Keratinocyte (primary cell): Measurements from ENCODE around the gene P2RY12. TPM values are rescaled to one million over a fixed set of nuclear protein-coding genes. Genes with fewer than 3 reads are reported as not detected.

Experiments
- DNase-seq: peaks from one replicate; pipeline ENCODE4 v3.0.0-alpha.2; 2011; ENCODE audit warnings: low read depth, missing footprints, low spot score
- FAIRE-seq: peaks from 2 replicates; lab custom pipeline; 2011; peaks lifted over from hg19 to GRCh38; lab: Jason Lieb, UNC
- H2AFZ ChIP-seq: 2 replicates; pipeline ENCODE4 v1.6.0; 2012; ENCODE audit warnings: low read length, control low read depth, inconsistent platforms; ENCODE audit not compliant: control insufficient read depth
- H3K27ac ChIP-seq: 2 replicates; pipeline ENCODE4 v1.5.1; 2011; ENCODE audit warnings: low read length; ENCODE audit not compliant: control insufficient read depth, insufficient read depth
- H3K27me3 ChIP-seq: 3 replicates; pipeline ENCODE4 v1.6.0; 2011; ENCODE audit warnings: low read length; ENCODE audit not compliant: control insufficient read depth, insufficient read depth; ENCODE audit errors: extremely low read depth
- H3K36me3 ChIP-seq, 2 experiments: 2 replicates in 1 of 2; 3 replicates in 1 of 2; pipeline ENCODE4 v1.5.1; 2011; ENCODE audit warnings: low read length in 2 of 2, mild to moderate bottlenecking in 1 of 2; ENCODE audit not compliant: control insufficient read depth in 2 of 2, insufficient read depth in 2 of 2; ENCODE audit errors: extremely low read depth in 1 of 2
- H3K4me1 ChIP-seq: 3 replicates; pipeline ENCODE4 v1.5.1; 2011; ENCODE audit warnings: low read length; ENCODE audit not compliant: control insufficient read depth, insufficient read depth; ENCODE audit errors: extremely low read depth
- H3K4me2 ChIP-seq: 3 replicates; pipeline ENCODE4 v1.6.0; 2011; ENCODE audit warnings: low read depth, low read length; ENCODE audit not compliant: control insufficient read depth, insufficient read depth; ENCODE audit errors: extremely low read depth
- H3K4me3 ChIP-seq, 3 experiments: fragments of 200-600 bp in 1 of 3; sonication (generic) in 1 of 3; 2 replicates in 2 of 3; 3 replicates in 1 of 3; pipeline ENCODE4 v1.5.1; 2011 to 2016; ENCODE audit warnings: low read length in 3 of 3, mild to moderate bottlenecking in 3 of 3, control low read depth in 2 of 3, inconsistent platforms in 1 of 3, low read depth in 1 of 3, mixed read lengths in 1 of 3, mixed run types in 1 of 3, moderate library complexity in 1 of 3; ENCODE audit not compliant: control insufficient read depth in 2 of 3, insufficient read depth in 2 of 3; ENCODE audit errors: extremely low read depth in 1 of 3
- H3K79me2 ChIP-seq: 2 replicates; pipeline ENCODE4 v1.6.0; 2012; ENCODE audit warnings: low read length; ENCODE audit not compliant: control insufficient read depth, insufficient read depth
- H3K9ac ChIP-seq: 3 replicates; pipeline ENCODE4 v1.6.0; 2011; ENCODE audit warnings: low read length; ENCODE audit not compliant: control insufficient read depth, insufficient read depth; ENCODE audit errors: extremely low read depth
- H3K9me1 ChIP-seq: 3 replicates; pipeline ENCODE4 v1.6.0; 2011; ENCODE audit warnings: low read length; ENCODE audit not compliant: control insufficient read depth, insufficient read depth; ENCODE audit errors: extremely low read depth
- H3K9me3 ChIP-seq: 2 replicates; pipeline ENCODE4 v1.5.1; 2012; ENCODE audit warnings: low read depth, low read length; ENCODE audit not compliant: control insufficient read depth
- H4K20me1 ChIP-seq: 3 replicates; pipeline ENCODE4 v1.6.0; 2011; ENCODE audit warnings: low read length; ENCODE audit not compliant: control insufficient read depth, insufficient read depth; ENCODE audit errors: extremely low read depth
- CTCF ChIP-seq, 3 experiments: IDR thresholded peaks in 1 of 3; conservative IDR thresholded peaks in 1 of 3; optimal IDR thresholded peaks in 1 of 3; 2 replicates in 2 of 3; 3 replicates in 1 of 3; pipeline versions ENCODE3 to v1.5.1; 2011; ENCODE audit warnings: low read length in 3 of 3, mild to moderate bottlenecking in 3 of 3, moderate library complexity in 2 of 3, control low read depth in 1 of 3, inconsistent platforms in 1 of 3; ENCODE audit not compliant: insufficient read depth in 2 of 3; ENCODE audit errors: extremely low read depth in 1 of 3
- EZH2 ChIP-seq: IDR thresholded peaks from one replicate; pipeline ENCODE4 v1.6.1; 2012; ENCODE audit warnings: inconsistent platforms, mild to moderate bottlenecking, low read length, moderate library complexity
- dilution Hi-C: fragments of 300-500 bp; cut with MboI; formaldehyde crosslinking; loops from one replicate; pipeline ENCODE4 v1.7.0; 2020; ENCODE audit warnings: low sequenced_read_pairs; ENCODE audit not compliant: extremely low pct_ligation_motif_present
- polyA plus RNA-seq, 5 experiments: library from polyadenylated mRNA; depleted of rRNA in 3 of 5; stranded (reverse) in 3 of 5; stranded (forward) in 1 of 5; unstranded in 1 of 5; fragments of >200 nt; gene quantifications; 1 replicate in 1 of 5; 2 replicates in 3 of 5; 3 replicates in 1 of 5; pipeline versions ENCODE4 v1.2.1 to v1.2.3, GENCODE V29; 2011 to 2012; ENCODE audit warnings: missing spikeins in 2 of 5, low read depth in 1 of 5, low replicate concordance in 1 of 5

Gene P2RY12
- polyA plus RNA-seq, 1 donor (not counting 4 experiments of a cell fraction or from before 2014, with no cell fraction given): not detected

GRCh38 chr3:151301787-151302186 is 82.8 kb downstream of the P2RY12 start:
- dilution Hi-C loops: no loop called here
- H3K27me3 ChIP-seq: no peaks in the 10 kb centered on the region
- H2AFZ ChIP-seq: no peak overlapping the region
- no peak for DNase-seq
- no peak for TF ChIP-seq CTCF (optimal IDR thresholded peaks at IDR 0.05 in 1 of 3, IDR thresholded peaks at IDR 0.05 in 1 of 3, conservative IDR thresholded peaks at IDR 0.05 in 1 of 3; ENCODE audit: extremely low read depth in 1 of 3, insufficient read depth in 2 of 3, low read length in 3 of 3)
- no peak for TF ChIP-seq EZH2
- no peaks in the 10 kb centered on the region for H4K20me1 ChIP-seq
- no peaks in the 10 kb centered on the region for H3K9me3 ChIP-seq
- peak; percentile 41 for FAIRE-seq
- H3K36me3 ChIP-seq: peaks cover 24 to 30% of the 10 kb centered on the region in 2 experiments
- H3K79me2 ChIP-seq: peaks cover 63% of the 10 kb centered on the region
- H3K4me3 ChIP-seq: peak overlapping the region in 2 of 3 experiments; percentile 24 to 30
- peaks cover 50% of the 10 kb centered on the region for H3K4me1 ChIP-seq
- peak overlapping the region; percentile 58 for H3K4me2 ChIP-seq
- peak overlapping the region; percentile 67 for H3K27ac ChIP-seq
- peak overlapping the region; percentile 56 for H3K9ac ChIP-seq
- H3K9me1 ChIP-seq: no peaks in the 10 kb centered on the region

GRCh38 chr3:151300539-151300938 is 84.0 kb downstream of the P2RY12 start:
- Histone ChIP-seq H3K4me2 (no peak overlapping the region), H3K36me3 (peaks cover 27 to 35% of the 10 kb centered on the region in 2 experiments), H3K9me1 (no peaks in the 10 kb centered on the region), H3K4me3 (no peak overlapping the region), H3K27ac (no peak overlapping the region), H3K9ac (no peak overlapping the region), H3K79me2 (peaks cover 59% of the 10 kb centered on the region), H3K27me3 (no peaks in the 10 kb centered on the region), H3K9me3 (no peaks in the 10 kb centered on the region), H4K20me1 (no peaks in the 10 kb centered on the region), H2AFZ (no peak overlapping the region), H3K4me1 (peaks cover 37% of the 10 kb centered on the region)
- no peak for FAIRE-seq
- dilution Hi-C loops: no loop called here
- DNase-seq: no peak
- no peak for TF ChIP-seq EZH2
- TF ChIP-seq CTCF (optimal IDR thresholded peaks at IDR 0.05 in 1 of 3, IDR thresholded peaks at IDR 0.05 in 1 of 3, conservative IDR thresholded peaks at IDR 0.05 in 1 of 3; ENCODE audit: extremely low read depth in 1 of 3, insufficient read depth in 2 of 3, low read length in 3 of 3): no peak
